K562 (cell line): ENCODE results near the gene CMTM1. TPM values are rescaled to one million over a fixed set of nuclear protein-coding genes. Genes with fewer than 3 reads are reported as not detected.

ENCODE experiments used
- MTA3 ChIP-seq: fragments of 450-650 bp; formaldehyde crosslinking; IDR thresholded peaks from 2 replicates; pipeline ENCODE4 v1.6.1; 2017; ENCODE audit warnings: mild to moderate bottlenecking, borderline replicate concordance
- NCOR1 ChIP-seq: fragments of 450-650 bp; IDR thresholded peaks from 2 replicates; pipeline ENCODE4 v1.6.1; 2016; ENCODE audit warnings: mild to moderate bottlenecking, moderate library complexity
- ZNF263 ChIP-seq: sonication (generic); formaldehyde crosslinking; IDR thresholded peaks from 2 replicates; pipeline ENCODE4 v1.8.0; 2022; ENCODE audit warnings: mild to moderate bottlenecking, missing genetic modification reagents, borderline replicate concordance
- ZNF589 ChIP-seq: fragments of 200-800 bp; sonication (Bioruptor generic); IDR thresholded peaks from 2 replicates; pipeline ENCODE4 v1.6.1; 2016; ENCODE audit warnings: low read depth, missing genetic modification characterization, missing compliant biosample characterization
- polyA plus RNA-seq, 8 experiments: library from polyadenylated mRNA; depleted of rRNA in 4 of 8; stranded (reverse) in 5 of 8; unstranded in 3 of 8; fragments of >200 nt; fragmentation: Nextera tagmentation in 2 of 8; fragmentation: Illumina TruSeq in 1 of 8; extraction: Ambion mirVana in 2 of 8; extraction: Trizol in 1 of 8; gene quantifications; 2 replicates each; pipeline versions ENCODE4 v1.2.1 to v1.2.3, GENCODE V29; 2011 to 2014; ENCODE audit warnings: inconsistent platforms in 1 of 8, missing spikeins in 1 of 8
- total RNA-seq, 7 experiments: library from RNA; depleted of rRNA in 6 of 7; stranded (reverse); fragments of >200 nt in 6 of 7; fragmentation: Illumina TruSeq in 2 of 7; extraction: Trizol in 2 of 7; gene quantifications; 2 replicates each; pipeline versions ENCODE4 v1.2.1 to v1.2.3, GENCODE V29; 2011 to 2021; ENCODE audit warnings: low replicate concordance in 1 of 7
- TF ChIP-seq, protein P1 (sequence below): fragments of 450-650 bp; IDR thresholded peaks from 2 replicates; pipeline ENCODE4 v1.6.1; 2016; ENCODE audit warnings: mild to moderate bottlenecking, moderate library complexity

Gene CMTM1
- total and polyA plus RNA-seq, 9 of the 15 experiments (the other 6 are each of a cell fraction or from before 2014, with no cell fraction given): 0.25 to 2.6 (median 1.1) TPM; not detected in 2

DNA sequence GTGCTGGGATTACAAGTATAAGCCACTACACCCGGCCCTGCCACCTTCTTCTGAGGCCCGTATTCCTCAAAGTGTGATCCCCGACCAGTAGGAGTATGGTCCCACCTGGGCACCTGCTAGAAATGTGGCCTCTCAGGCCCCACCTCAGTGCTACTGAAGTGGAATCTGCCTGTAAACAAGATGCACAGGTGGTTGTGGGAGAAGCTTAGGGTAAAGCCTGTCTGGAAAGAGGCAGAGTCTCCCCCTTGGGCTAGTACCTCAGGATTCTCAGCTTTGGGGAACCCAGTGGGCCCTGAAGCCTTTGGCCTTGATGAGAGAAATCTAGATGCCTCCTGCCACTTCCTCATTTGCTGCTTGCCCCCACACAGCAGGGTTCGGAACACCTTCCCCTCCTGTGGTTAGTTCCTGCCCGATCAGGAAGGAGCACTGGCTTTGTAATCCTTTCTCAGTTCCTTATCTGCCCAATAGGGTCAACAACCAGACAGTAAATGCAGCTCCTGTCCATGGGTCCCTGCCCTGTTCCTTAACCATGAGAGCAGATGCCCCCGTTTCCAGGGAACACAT lies 41.6 kb upstream of the CMTM1 start (continued):
- TF ChIP-seq, protein P1, sequence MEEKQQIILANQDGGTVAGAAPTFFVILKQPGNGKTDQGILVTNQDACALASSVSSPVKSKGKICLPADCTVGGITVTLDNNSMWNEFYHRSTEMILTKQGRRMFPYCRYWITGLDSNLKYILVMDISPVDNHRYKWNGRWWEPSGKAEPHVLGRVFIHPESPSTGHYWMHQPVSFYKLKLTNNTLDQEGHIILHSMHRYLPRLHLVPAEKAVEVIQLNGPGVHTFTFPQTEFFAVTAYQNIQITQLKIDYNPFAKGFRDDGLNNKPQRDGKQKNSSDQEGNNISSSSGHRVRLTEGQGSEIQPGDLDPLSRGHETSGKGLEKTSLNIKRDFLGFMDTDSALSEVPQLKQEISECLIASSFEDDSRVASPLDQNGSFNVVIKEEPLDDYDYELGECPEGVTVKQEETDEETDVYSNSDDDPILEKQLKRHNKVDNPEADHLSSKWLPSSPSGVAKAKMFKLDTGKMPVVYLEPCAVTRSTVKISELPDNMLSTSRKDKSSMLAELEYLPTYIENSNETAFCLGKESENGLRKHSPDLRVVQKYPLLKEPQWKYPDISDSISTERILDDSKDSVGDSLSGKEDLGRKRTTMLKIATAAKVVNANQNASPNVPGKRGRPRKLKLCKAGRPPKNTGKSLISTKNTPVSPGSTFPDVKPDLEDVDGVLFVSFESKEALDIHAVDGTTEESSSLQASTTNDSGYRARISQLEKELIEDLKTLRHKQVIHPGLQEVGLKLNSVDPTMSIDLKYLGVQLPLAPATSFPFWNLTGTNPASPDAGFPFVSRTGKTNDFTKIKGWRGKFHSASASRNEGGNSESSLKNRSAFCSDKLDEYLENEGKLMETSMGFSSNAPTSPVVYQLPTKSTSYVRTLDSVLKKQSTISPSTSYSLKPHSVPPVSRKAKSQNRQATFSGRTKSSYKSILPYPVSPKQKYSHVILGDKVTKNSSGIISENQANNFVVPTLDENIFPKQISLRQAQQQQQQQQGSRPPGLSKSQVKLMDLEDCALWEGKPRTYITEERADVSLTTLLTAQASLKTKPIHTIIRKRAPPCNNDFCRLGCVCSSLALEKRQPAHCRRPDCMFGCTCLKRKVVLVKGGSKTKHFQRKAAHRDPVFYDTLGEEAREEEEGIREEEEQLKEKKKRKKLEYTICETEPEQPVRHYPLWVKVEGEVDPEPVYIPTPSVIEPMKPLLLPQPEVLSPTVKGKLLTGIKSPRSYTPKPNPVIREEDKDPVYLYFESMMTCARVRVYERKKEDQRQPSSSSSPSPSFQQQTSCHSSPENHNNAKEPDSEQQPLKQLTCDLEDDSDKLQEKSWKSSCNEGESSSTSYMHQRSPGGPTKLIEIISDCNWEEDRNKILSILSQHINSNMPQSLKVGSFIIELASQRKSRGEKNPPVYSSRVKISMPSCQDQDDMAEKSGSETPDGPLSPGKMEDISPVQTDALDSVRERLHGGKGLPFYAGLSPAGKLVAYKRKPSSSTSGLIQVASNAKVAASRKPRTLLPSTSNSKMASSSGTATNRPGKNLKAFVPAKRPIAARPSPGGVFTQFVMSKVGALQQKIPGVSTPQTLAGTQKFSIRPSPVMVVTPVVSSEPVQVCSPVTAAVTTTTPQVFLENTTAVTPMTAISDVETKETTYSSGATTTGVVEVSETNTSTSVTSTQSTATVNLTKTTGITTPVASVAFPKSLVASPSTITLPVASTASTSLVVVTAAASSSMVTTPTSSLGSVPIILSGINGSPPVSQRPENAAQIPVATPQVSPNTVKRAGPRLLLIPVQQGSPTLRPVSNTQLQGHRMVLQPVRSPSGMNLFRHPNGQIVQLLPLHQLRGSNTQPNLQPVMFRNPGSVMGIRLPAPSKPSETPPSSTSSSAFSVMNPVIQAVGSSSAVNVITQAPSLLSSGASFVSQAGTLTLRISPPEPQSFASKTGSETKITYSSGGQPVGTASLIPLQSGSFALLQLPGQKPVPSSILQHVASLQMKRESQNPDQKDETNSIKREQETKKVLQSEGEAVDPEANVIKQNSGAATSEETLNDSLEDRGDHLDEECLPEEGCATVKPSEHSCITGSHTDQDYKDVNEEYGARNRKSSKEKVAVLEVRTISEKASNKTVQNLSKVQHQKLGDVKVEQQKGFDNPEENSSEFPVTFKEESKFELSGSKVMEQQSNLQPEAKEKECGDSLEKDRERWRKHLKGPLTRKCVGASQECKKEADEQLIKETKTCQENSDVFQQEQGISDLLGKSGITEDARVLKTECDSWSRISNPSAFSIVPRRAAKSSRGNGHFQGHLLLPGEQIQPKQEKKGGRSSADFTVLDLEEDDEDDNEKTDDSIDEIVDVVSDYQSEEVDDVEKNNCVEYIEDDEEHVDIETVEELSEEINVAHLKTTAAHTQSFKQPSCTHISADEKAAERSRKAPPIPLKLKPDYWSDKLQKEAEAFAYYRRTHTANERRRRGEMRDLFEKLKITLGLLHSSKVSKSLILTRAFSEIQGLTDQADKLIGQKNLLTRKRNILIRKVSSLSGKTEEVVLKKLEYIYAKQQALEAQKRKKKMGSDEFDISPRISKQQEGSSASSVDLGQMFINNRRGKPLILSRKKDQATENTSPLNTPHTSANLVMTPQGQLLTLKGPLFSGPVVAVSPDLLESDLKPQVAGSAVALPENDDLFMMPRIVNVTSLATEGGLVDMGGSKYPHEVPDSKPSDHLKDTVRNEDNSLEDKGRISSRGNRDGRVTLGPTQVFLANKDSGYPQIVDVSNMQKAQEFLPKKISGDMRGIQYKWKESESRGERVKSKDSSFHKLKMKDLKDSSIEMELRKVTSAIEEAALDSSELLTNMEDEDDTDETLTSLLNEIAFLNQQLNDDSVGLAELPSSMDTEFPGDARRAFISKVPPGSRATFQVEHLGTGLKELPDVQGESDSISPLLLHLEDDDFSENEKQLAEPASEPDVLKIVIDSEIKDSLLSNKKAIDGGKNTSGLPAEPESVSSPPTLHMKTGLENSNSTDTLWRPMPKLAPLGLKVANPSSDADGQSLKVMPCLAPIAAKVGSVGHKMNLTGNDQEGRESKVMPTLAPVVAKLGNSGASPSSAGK: no peak
- peak; percentile 89 for TF ChIP-seq ZNF263
- peak; percentile 50; the same call in 1 of the 2 replicates for TF ChIP-seq NCOR1
- TF ChIP-seq ZNF589 (CRISPR knock-in tag): peak; percentile 70
- TF ChIP-seq MTA3: peak; percentile 60; the same call in 1 of the 2 replicates
